GM23338 (cell line): ENCODE results near the gene CARD6.

Source experiments
- CREB1 ChIP-seq: fragments of 250-450 bp; sonication (Bioruptor Pico); IDR thresholded peaks from 2 replicates; pipeline ENCODE4 v1.5.0; 2020; ENCODE audit warnings: low read depth, mild to moderate bottlenecking, moderate library complexity
- CTCF ChIP-seq, 2 experiments: fragments of 200-600 bp in 1 of 2; sonication (generic) in 1 of 2; conservative IDR thresholded peaks; 2 replicates each; pipeline versions ENCODE4 v1.5.1 to v1.6.1; 2016 to 2017; ENCODE audit warnings: antibody characterized with exemption in 2 of 2, low read depth in 2 of 2, mild to moderate bottlenecking in 2 of 2, moderate library complexity in 1 of 2
- EZH2 ChIP-seq: fragments of 200-600 bp; sonication (generic); IDR thresholded peaks from one replicate; pipeline ENCODE4 v1.8.0; 2017; ENCODE audit warnings: antibody characterized with exemption, mild to moderate bottlenecking, low read depth; ENCODE audit not compliant: unreplicated experiment
- EZH2phosphoT487 ChIP-seq: fragments of 200-600 bp; sonication (generic); IDR thresholded peaks from one replicate; pipeline ENCODE4 v1.8.1; 2018; ENCODE audit warnings: antibody characterized with exemption; ENCODE audit not compliant: unreplicated experiment
- JUNB ChIP-seq: IDR thresholded peaks from one replicate; pipeline ENCODE4 v1.6.1; 2016; ENCODE audit warnings: antibody characterized with exemption; ENCODE audit not compliant: unreplicated experiment
- NANOG ChIP-seq: IDR thresholded peaks from 2 replicates; pipeline ENCODE4 v1.6.1; 2016; ENCODE audit warnings: antibody characterized with exemption, borderline replicate concordance
- POLR2AphosphoS5 ChIP-seq: IDR thresholded peaks from 2 replicates; pipeline ENCODE4 v1.6.1; 2016; ENCODE audit warnings: antibody characterized with exemption, low read depth
- REST ChIP-seq: IDR thresholded peaks from one replicate; pipeline ENCODE4 v1.6.1; 2018; ENCODE audit warnings: antibody characterized with exemption; ENCODE audit not compliant: unreplicated experiment
- TF ChIP-seq, protein P1 (sequence below): fragments of 250-450 bp; sonication (Bioruptor Pico); IDR thresholded peaks from 2 replicates; pipeline ENCODE4 v1.5.0; 2020; ENCODE audit warnings: mild to moderate bottlenecking, moderate library complexity

GRCh38 chr5:40882291-40882690 lies 41.1 kb downstream of the CARD6 start:
- no peak for TF ChIP-seq CTCF (conservative IDR thresholded peaks at IDR 0.05; ENCODE audit: low read depth in 2 of 2)
- no peak for TF ChIP-seq POLR2AphosphoS5
- TF ChIP-seq REST = no peak
- TF ChIP-seq EZH2 = no peak
- TF ChIP-seq EZH2phosphoT487 = no peak
- no peak for TF ChIP-seq NANOG
- TF ChIP-seq CREB1 (CRISPR knock-in tag) = no peak
- TF ChIP-seq, protein P1, sequence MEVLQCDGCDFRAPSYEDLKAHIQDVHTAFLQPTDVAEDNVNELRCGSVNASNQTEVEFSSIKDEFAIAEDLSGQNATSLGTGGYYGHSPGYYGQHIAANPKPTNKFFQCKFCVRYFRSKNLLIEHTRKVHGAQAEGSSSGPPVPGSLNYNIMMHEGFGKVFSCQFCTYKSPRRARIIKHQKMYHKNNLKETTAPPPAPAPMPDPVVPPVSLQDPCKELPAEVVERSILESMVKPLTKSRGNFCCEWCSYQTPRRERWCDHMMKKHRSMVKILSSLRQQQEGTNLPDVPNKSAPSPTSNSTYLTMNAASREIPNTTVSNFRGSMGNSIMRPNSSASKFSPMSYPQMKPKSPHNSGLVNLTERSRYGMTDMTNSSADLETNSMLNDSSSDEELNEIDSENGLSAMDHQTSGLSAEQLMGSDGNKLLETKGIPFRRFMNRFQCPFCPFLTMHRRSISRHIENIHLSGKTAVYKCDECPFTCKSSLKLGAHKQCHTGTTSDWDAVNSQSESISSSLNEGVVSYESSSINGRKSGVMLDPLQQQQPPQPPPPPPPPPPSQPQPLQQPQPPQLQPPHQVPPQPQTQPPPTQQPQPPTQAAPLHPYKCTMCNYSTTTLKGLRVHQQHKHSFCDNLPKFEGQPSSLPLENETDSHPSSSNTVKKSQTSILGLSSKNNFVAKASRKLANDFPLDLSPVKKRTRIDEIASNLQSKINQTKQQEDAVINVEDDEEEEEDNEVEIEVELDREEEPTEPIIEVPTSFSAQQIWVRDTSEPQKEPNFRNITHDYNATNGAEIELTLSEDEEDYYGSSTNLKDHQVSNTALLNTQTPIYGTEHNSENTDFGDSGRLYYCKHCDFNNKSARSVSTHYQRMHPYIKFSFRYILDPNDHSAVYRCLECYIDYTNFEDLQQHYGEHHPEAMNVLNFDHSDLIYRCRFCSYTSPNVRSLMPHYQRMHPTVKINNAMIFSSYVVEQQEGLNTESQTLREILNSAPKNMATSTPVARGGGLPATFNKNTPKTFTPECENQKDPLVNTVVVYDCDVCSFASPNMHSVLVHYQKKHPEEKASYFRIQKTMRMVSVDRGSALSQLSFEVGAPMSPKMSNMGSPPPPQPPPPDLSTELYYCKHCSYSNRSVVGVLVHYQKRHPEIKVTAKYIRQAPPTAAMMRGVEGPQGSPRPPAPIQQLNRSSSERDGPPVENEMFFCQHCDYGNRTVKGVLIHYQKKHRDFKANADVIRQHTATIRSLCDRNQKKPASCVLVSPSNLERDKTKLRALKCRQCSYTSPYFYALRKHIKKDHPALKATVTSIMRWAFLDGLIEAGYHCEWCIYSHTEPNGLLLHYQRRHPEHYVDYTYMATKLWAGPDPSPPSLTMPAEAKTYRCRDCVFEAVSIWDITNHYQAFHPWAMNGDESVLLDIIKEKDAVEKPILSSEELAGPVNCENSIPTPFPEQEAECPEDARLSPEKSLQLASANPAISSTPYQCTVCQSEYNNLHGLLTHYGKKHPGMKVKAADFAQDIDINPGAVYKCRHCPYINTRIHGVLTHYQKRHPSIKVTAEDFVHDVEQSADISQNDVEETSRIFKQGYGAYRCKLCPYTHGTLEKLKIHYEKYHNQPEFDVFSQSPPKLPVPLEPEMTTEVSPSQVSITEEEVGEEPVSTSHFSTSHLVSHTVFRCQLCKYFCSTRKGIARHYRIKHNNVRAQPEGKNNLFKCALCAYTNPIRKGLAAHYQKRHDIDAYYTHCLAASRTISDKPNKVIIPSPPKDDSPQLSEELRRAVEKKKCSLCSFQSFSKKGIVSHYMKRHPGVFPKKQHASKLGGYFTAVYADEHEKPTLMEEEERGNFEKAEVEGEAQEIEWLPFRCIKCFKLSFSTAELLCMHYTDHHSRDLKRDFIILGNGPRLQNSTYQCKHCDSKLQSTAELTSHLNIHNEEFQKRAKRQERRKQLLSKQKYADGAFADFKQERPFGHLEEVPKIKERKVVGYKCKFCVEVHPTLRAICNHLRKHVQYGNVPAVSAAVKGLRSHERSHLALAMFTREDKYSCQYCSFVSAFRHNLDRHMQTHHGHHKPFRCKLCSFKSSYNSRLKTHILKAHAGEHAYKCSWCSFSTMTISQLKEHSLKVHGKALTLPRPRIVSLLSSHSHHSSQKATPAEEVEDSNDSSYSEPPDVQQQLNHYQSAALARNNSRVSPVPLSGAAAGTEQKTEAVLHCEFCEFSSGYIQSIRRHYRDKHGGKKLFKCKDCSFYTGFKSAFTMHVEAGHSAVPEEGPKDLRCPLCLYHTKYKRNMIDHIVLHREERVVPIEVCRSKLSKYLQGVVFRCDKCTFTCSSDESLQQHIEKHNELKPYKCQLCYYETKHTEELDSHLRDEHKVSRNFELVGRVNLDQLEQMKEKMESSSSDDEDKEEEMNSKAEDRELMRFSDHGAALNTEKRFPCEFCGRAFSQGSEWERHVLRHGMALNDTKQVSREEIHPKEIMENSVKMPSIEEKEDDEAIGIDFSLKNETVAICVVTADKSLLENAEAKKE (CRISPR knock-in tag) = no peak
- no peak for TF ChIP-seq JUNB
